Sigmoid colon (tissue), 7 donors: ENCODE measurements around the gene EP400. TPM values are rescaled to one million over a fixed set of nuclear protein-coding genes. Genes with fewer than 3 reads are reported as not detected.

Experiments
- DNase-seq: peaks from one replicate; pipeline ENCODE4 v3.0.0-alpha.2; 2019
- H3K27ac ChIP-seq, 4 donors: fragments of 200-600 bp; sonication (generic); one replicate each; pipeline ENCODE4 v1.5.1; 2016 to 2019; ENCODE audit warnings: mild to moderate bottlenecking in 1 of 4
- H3K27me3 ChIP-seq, 3 donors: fragments of 200-600 bp; sonication (generic); one replicate each; pipeline ENCODE4 v1.5.1; 2019; ENCODE audit warnings: mild to moderate bottlenecking in 1 of 3
- H3K36me3 ChIP-seq, 4 donors: fragments of 200-600 bp; sonication (generic); one replicate each; pipeline ENCODE4 v1.5.1; 2016 to 2019
- H3K4me1 ChIP-seq, 4 donors: fragments of 200-600 bp; sonication (generic); one replicate each; pipeline ENCODE4 v1.5.1; 2017 to 2019
- H3K4me3 ChIP-seq, 4 donors: fragments of 200-600 bp; sonication (generic); one replicate each; pipeline ENCODE4 v1.5.1; 2017 to 2019; ENCODE audit warnings: mild to moderate bottlenecking in 2 of 4, moderate library complexity in 1 of 4
- H3K9me3 ChIP-seq, 4 donors: fragments of 200-600 bp in 3 of 4; sonication (generic) in 3 of 4; one replicate each; pipeline versions ENCODE4 v1.5.1 to v1.6.1; 2013 to 2019
- EP300 ChIP-seq, 4 donors: sonication (generic); formaldehyde crosslinking; IDR thresholded peaks; one replicate each; pipeline ENCODE4 v1.6.1; 2017; ENCODE audit warnings: antibody characterized with exemption in 4 of 4
- POLR2A ChIP-seq, 2 donors: fragments of 450-650 bp; IDR thresholded peaks; one replicate each; pipeline ENCODE4 v1.6.1; 2016; ENCODE audit warnings: antibody characterized with exemption in 2 of 2, mild to moderate bottlenecking in 2 of 2, moderate library complexity in 2 of 2
- POLR2AphosphoS5 ChIP-seq, 4 donors: sonication (generic); formaldehyde crosslinking; IDR thresholded peaks; one replicate each; pipeline ENCODE4 v1.6.1; 2017; ENCODE audit warnings: antibody characterized with exemption in 4 of 4
- WGBS, 2 donors: extraction: QIAGEN DNeasy Blood & Tissue Kit; methylation state at CpG; one replicate each; pipeline ENCODE4 v1.1.7; 2013; 5-methylcytosine and 5-hydroxymethylcytosine counted together
- intact Hi-C: fragments of 100-400 bp; cut with DNase I; formaldehyde crosslinking; loops from one replicate; pipeline ENCODE4 v1.15.1; 2023
- polyA plus RNA-seq, 3 donors: library from polyadenylated mRNA; stranded (reverse); fragments of 200-250 nt; gene quantifications; one replicate each; pipeline ENCODE4 v1.2.3, GENCODE V29; 2013
- total RNA-seq, 4 donors: library from RNA; depleted of rRNA; stranded (reverse); fragments of >200 nt; gene quantifications; one replicate each; pipeline ENCODE4 v1.1.0, GENCODE V29; 2016
- TF ChIP-seq, protein P1 (sequence below), 4 experiments: fragments of 450-650 bp in 3 of 4; fragments of 200-600 bp in 1 of 4; IDR thresholded peaks; one replicate each; pipeline ENCODE4 v1.5.1; 2016 to 2019; ENCODE audit warnings: antibody characterized with exemption in 4 of 4, mild to moderate bottlenecking in 3 of 4, moderate library complexity in 2 of 4
- donor health status: healthy with polysubstance abuse.
- donor health status: Bipolar disorder and iron deficiency.
- donor health status: healthy.

The EP400 gene
- total and polyA plus RNA-seq, 7 donors: 3.2 to 35.7 (median 14.6) TPM

DNA sequence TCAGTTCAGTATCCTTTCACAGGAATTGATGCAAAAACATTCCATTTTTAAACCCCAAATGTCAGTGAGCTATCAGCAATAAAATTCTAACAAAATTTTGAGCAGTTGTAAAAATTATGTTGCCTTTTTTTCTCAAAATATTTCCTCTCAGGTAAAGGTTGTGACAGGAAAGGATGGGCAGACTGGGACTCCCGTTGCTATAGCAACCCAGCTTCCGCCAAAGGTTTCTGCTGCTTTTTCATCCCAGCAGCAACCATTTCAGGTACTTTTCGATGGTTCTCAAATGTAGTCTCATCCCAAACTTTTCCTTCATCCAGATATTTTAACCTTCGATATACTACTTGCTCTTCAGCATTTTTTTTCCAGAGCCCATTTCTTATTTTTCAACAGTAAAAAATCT, 13.6 kb downstream of the EP400 start:
- TF ChIP-seq, protein P1, sequence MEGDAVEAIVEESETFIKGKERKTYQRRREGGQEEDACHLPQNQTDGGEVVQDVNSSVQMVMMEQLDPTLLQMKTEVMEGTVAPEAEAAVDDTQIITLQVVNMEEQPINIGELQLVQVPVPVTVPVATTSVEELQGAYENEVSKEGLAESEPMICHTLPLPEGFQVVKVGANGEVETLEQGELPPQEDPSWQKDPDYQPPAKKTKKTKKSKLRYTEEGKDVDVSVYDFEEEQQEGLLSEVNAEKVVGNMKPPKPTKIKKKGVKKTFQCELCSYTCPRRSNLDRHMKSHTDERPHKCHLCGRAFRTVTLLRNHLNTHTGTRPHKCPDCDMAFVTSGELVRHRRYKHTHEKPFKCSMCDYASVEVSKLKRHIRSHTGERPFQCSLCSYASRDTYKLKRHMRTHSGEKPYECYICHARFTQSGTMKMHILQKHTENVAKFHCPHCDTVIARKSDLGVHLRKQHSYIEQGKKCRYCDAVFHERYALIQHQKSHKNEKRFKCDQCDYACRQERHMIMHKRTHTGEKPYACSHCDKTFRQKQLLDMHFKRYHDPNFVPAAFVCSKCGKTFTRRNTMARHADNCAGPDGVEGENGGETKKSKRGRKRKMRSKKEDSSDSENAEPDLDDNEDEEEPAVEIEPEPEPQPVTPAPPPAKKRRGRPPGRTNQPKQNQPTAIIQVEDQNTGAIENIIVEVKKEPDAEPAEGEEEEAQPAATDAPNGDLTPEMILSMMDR (IDR thresholded peaks at IDR 0.05): no peak
- TF ChIP-seq EP300 (IDR thresholded peaks at IDR 0.05) (no peak), POLR2A (IDR thresholded peaks at IDR 0.05) (no peak), POLR2AphosphoS5 (IDR thresholded peaks at IDR 0.05) (no peak)
- Histone ChIP-seq H3K27ac (no peak overlapping the region), H3K27me3 (no peaks in the 10 kb centered on the region), H3K9me3 (no peaks in the 10 kb centered on the region), H3K4me3 (no peak overlapping the region), H3K36me3 (peaks cover 0 to 19% (median 0%) of the 10 kb centered on the region in 4 donors), H3K4me1 (peaks cover 0 to 35% (median 23%) of the 10 kb centered on the region in 4 donors)
- DNase-seq: no peak
- intact Hi-C loops: no loop called here
- WGBS, 2 donors: 75 to 87% methylated on average over 4 of the region's 4 CpGs

DNA sequence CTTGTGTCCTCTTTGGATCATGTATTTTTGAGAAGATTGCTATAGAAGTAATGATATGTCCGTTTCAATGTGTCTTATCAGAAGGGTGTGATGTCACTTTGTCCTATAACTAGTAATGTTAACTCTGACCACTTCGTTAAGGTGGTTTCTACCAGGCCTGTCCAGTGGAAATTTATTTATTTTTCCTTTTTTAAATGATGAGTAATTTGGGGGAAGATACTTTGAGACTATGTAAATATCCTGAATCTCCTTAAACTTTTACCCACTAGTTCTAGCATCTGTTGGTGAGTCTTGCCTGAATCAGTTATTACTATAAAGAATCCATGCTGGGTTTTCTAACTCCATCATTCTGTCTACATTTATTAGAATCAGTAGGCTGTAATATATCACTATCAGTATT, 15.3 kb downstream of the EP400 start:
- Histone ChIP-seq H3K4me3 (no peak overlapping the region), H3K36me3 (peaks cover 0 to 19% (median 0%) of the 10 kb centered on the region in 4 donors), H3K4me1 (peaks cover 0 to 19% (median 8%) of the 10 kb centered on the region in 4 donors), H3K27ac (no peak overlapping the region), H3K9me3 (no peaks in the 10 kb centered on the region), H3K27me3 (no peaks in the 10 kb centered on the region)
- TF ChIP-seq EP300 (IDR thresholded peaks at IDR 0.05) (no peak), POLR2AphosphoS5 (IDR thresholded peaks at IDR 0.05) (no peak), POLR2A (IDR thresholded peaks at IDR 0.05) (no peak)
- TF ChIP-seq, protein P1 (IDR thresholded peaks at IDR 0.05): no peak
- WGBS, 2 donors: 68 to 83% methylated on average over 2 of the region's 2 CpGs
- DNase-seq: no peak
- intact Hi-C loops: no loop called here

DNA sequence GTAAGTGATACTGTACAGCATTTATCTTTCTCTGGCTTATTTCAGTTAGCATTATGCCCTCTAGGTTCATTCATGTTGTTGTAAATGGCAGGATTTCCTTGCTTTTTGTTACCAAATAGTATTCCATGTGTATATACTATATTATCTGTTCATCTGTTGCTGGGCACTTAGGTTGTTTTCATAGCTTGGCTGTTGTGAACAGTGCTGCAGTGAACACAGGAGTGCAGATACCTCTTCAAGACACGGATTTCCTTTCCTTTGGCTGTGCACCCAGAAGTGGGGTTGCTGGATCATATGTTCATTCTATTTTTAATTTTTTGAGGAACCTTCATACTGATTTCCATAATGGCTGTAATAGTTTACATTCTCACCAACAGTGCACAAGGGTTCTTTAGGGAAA, 21.5 kb downstream of the EP400 start:
- H3K27me3 ChIP-seq: no peaks in the 10 kb centered on the region
- no peak overlapping the region for H3K27ac ChIP-seq
- 55 to 82% methylated on average over 1 of the region's 1 CpG for WGBS, 2 donors
- H3K9me3 ChIP-seq: no peaks in the 10 kb centered on the region
- TF ChIP-seq POLR2AphosphoS5 (IDR thresholded peaks at IDR 0.05) (no peak), EP300 (IDR thresholded peaks at IDR 0.05) (no peak), POLR2A (IDR thresholded peaks at IDR 0.05) (no peak)
- TF ChIP-seq, protein P1 (IDR thresholded peaks at IDR 0.05): no peak
- intact Hi-C loops: no loop called here
- DNase-seq: no peak
- H3K4me3 ChIP-seq: no peak overlapping the region
- peaks cover 0 to 10% (median 8%) of the 10 kb centered on the region in 4 donors for H3K4me1 ChIP-seq
- H3K36me3 ChIP-seq: no peaks in the 10 kb centered on the region

DNA sequence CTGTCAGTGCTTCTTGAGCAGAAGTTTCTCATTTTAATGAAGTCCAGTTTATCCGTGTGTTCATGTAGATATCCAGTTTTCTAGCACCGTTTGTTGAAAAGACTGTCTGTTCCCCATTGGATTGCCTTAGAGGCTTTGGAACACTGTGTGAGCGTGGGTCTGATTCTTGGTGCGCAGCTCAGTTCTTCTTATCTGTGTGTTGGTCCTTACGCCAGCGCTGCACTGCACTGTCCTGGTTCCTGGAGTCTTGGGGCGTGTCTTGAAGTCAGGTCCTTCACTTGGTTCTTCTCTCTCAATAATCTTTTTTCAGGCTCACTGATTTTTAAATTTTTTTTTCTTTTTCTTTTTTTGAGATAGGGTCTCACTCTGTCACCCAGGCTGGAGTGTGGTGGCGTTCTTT, 25.5 kb downstream of the EP400 start:
- 91 to 94% methylated on average over 8 of the region's 8 CpGs for WGBS, 2 donors

More for the DNA sequence above, 25.5 kb downstream of the EP400 start:
- TF ChIP-seq, protein P1 (IDR thresholded peaks at IDR 0.05): no peak
- TF ChIP-seq EP300 (IDR thresholded peaks at IDR 0.05) (no peak), POLR2A (IDR thresholded peaks at IDR 0.05) (no peak), POLR2AphosphoS5 (IDR thresholded peaks at IDR 0.05) (no peak)
- no peak overlapping the region for H3K27ac ChIP-seq
- H3K4me1 ChIP-seq: peaks cover 0 to 8% (median 8%) of the 10 kb centered on the region in 4 donors
- peaks cover 0 to 9% (median 0%) of the 10 kb centered on the region in 4 donors for H3K36me3 ChIP-seq
- no peaks in the 10 kb centered on the region for H3K9me3 ChIP-seq
- H3K27me3 ChIP-seq: no peaks in the 10 kb centered on the region
- intact Hi-C loops: no loop called here
- DNase-seq: no peak
- H3K4me3 ChIP-seq: no peak overlapping the region
